ENCODE data around the gene MATCAP1. TPM values are rescaled to one million over a fixed set of nuclear protein-coding genes. Genes with fewer than 3 reads are reported as not detected.
A peak's percentile ranks its signal among the peaks of the same experiment; 100 is the strongest.

The MATCAP1 gene
- total and polyA plus RNA-seq, 2 of the 13 experiments (the other 11 are each of a cell fraction or from before 2014, with no cell fraction given): 11.2 to 24.5 TPM

DNA sequence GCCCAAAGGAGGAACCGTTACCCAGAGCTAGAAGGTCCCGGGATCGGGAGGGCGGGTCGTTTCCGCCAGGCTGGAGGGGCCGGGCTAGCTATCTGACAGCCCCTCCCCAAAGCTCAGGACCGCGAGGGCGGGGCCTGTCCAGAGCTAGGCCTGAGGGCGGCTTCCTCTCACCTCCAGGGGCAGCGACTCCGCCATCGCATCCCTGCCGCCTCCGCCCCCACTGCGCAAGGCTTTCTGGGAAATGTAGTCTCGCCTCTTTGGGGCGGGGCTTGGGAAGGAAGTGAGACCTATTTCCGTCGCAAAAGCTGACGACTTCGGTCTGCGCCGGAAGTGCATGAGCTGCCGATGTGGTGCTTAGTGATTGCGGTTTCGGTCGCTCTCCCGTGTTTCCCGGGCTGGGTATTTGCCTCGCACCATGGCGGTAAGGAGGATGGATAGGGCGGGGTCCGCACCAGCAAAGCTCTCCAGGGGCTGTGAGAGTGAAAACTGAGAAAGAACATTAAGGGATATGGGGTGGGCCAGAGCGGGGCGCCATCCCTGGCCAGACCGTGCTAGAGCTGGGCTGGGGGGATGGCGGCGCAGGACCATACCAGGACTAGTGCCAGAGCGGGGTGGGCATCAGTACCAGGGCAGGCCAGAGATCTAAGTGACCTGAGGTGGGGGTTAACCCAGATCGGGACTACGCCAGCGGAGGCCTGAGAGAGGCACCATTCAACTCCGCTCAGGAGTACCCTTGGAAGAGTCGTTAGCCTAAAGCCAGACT is 43.2 kb upstream of the MATCAP1 start, which contains the start of gene TMEM208 (continued):
- TF ChIP-seq ZBTB40 (IDR thresholded peaks at IDR 0.05) (peak; percentile 98), ZBTB40 (CRISPR knock-in tag; IDR thresholded peaks at IDR 0.05) (peak; percentile 31; the same call in 1 of the 2 replicates), ZNF256 (CRISPR knock-in tag; conservative IDR thresholded peaks at IDR 0.05) (peak; percentile 94), ZNF101 (CRISPR knock-in tag; IDR thresholded peaks at IDR 0.05; ENCODE audit: borderline replicate concordance, low read depth) (no peak), ZNF501 (CRISPR knock-in tag; IDR thresholded peaks at IDR 0.05) (peak; percentile 99), ZNF567 (CRISPR knock-in tag; IDR thresholded peaks at IDR 0.05; ENCODE audit: borderline replicate concordance) (peak; percentile 98), ZNF558 (CRISPR knock-in tag; IDR thresholded peaks at IDR 0.05; ENCODE audit: borderline replicate concordance) (no peak), YY1 (IDR thresholded peaks at IDR 0.05; ENCODE audit: insufficient read depth, insufficient replicate concordance, low read depth, low read length) (peak; percentile 92), U2AF2 (IDR thresholded peaks at IDR 0.05; ENCODE audit: low read depth, low read length) (no peak), JARID2 (CRISPR knock-in tag; IDR thresholded peaks at IDR 0.05; ENCODE audit: insufficient replicate concordance) (no peak), MYC (CRISPR knock-in tag; IDR thresholded peaks at IDR 0.05; ENCODE audit: borderline replicate concordance) (peak; percentile 79; the same call in 1 of the 2 replicates), SMARCE1 (IDR thresholded peaks at IDR 0.05; ENCODE audit: borderline replicate concordance) (no peak), HNF4A (CRISPR knock-in tag; IDR thresholded peaks at IDR 0.05) (peak; percentile 21; the same call in 1 of the 2 replicates), RARA (CRISPR knock-in tag; IDR thresholded peaks at IDR 0.05) (no peak; the same call in 1 of the 2 replicates)
- TF ChIP-seq, protein P1, sequence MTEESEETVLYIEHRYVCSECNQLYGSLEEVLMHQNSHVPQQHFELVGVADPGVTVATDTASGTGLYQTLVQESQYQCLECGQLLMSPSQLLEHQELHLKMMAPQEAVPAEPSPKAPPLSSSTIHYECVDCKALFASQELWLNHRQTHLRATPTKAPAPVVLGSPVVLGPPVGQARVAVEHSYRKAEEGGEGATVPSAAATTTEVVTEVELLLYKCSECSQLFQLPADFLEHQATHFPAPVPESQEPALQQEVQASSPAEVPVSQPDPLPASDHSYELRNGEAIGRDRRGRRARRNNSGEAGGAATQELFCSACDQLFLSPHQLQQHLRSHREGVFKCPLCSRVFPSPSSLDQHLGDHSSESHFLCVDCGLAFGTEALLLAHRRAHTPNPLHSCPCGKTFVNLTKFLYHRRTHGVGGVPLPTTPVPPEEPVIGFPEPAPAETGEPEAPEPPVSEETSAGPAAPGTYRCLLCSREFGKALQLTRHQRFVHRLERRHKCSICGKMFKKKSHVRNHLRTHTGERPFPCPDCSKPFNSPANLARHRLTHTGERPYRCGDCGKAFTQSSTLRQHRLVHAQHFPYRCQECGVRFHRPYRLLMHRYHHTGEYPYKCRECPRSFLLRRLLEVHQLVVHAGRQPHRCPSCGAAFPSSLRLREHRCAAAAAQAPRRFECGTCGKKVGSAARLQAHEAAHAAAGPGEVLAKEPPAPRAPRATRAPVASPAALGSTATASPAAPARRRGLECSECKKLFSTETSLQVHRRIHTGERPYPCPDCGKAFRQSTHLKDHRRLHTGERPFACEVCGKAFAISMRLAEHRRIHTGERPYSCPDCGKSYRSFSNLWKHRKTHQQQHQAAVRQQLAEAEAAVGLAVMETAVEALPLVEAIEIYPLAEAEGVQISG (CRISPR knock-in tag; IDR thresholded peaks at IDR 0.05): peak; percentile 98
- TF ChIP-seq, protein P2, sequence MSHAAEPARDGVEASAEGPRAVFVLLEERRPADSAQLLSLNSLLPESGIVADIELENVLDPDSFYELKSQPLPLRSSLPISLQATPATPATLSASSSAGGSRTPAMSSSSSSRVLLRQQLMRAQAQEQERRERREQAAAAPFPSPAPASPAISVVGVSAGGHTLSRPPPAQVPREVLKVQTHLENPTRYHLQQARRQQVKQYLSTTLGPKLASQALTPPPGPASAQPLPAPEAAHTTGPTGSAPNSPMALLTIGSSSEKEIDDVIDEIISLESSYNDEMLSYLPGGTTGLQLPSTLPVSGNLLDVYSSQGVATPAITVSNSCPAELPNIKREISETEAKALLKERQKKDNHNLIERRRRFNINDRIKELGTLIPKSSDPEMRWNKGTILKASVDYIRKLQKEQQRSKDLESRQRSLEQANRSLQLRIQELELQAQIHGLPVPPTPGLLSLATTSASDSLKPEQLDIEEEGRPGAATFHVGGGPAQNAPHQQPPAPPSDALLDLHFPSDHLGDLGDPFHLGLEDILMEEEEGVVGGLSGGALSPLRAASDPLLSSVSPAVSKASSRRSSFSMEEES (CRISPR knock-in tag; IDR thresholded peaks at IDR 0.05): no peak; the same call in 1 of the 2 replicates

All from HepG2 (cell line).